ENCODE results near the gene PARN. TPM values are rescaled to one million over a fixed set of nuclear protein-coding genes. Genes with fewer than 3 reads are reported as not detected.
A peak's percentile ranks its signal among the peaks of the same experiment; 100 is the strongest.

PARN gene
- total and polyA plus RNA-seq, 2 of the 8 experiments (the other 6 are each of a cell fraction or from before 2014, with no cell fraction given): 24.5 to 44.6 TPM

- H4K91ac ChIP-seq (replicated peaks; ENCODE audit: insufficient read length, low read length): no peak overlapping the region
- H2BK12ac ChIP-seq (ENCODE audit: low read depth, low read length): no peak overlapping the region
- H3K18ac ChIP-seq (ENCODE audit: extremely low read depth, low read length): peak overlapping the region; percentile 81; the same call in 1 of the 2 replicates
- no peak overlapping the region; a peak in 1 of 4 replicates for H3K4me2 ChIP-seq (ENCODE audit: insufficient read depth in 1 of 2, low read depth in 2 of 2, low read length in 2 of 2)
- no peaks in the 10 kb centered on the region for H3K9me3 ChIP-seq (ENCODE audit: insufficient read depth in 2 of 2, low read depth in 1 of 2, low read length in 1 of 2)
- POLR2A ChIA-PET (ENCODE audit: partially characterized antibody): no interaction called here
- H3K4me3 ChIP-seq (ENCODE audit: extremely low read depth in 1 of 4, insufficient read depth in 2 of 4, low read depth in 3 of 4, low read length in 4 of 4): no peak overlapping the region
- H3K79me1 ChIP-seq (ENCODE audit: low read depth, low read length): no peaks in the 10 kb centered on the region; the same call in 1 of the 2 replicates
- FAIRE-seq (no peak), DNase-seq (ENCODE audit: low read depth in 1 of 2, low spot score in 2 of 2) (no peak)
- peaks cover 0 to 4% of the 10 kb centered on the region in 2 experiments; a peak in 1 of 4 replicates for H3K79me2 ChIP-seq (ENCODE audit: control insufficient read depth in 1 of 2, insufficient read depth in 2 of 2, low read length in 2 of 2)
- H3K9ac ChIP-seq (replicated peaks in 1 of 4; ENCODE audit: extremely low read depth in 1 of 4, low read depth in 3 of 4, low read length in 3 of 4): no peak overlapping the region
- no peak overlapping the region for H3K14ac ChIP-seq (ENCODE audit: insufficient read length)
- no peak overlapping the region for H3K23ac ChIP-seq (ENCODE audit: insufficient read length)
- no peak overlapping the region for H3K56ac ChIP-seq (replicated peaks; ENCODE audit: insufficient read length, low read depth, low read length)
- H2AFZ ChIP-seq (ENCODE audit: low read length): no peak overlapping the region
- no peaks in the 10 kb centered on the region for H3K27me3 ChIP-seq (replicated peaks in 1 of 4; ENCODE audit: control insufficient read depth in 3 of 4, extremely low read depth in 1 of 4, insufficient read depth in 3 of 4, low read length in 3 of 4)
- H2BK20ac ChIP-seq (ENCODE audit: low read length): no peak overlapping the region
- peaks cover 8 to 34% (median 24%) of the 10 kb centered on the region in 4 experiments for H3K4me1 ChIP-seq (replicated peaks in 1 of 4; ENCODE audit: control insufficient read depth in 3 of 4, insufficient read depth in 4 of 4, low read length in 3 of 4)
- H4K20me1 ChIP-seq (replicated peaks in 1 of 2; ENCODE audit: control insufficient read depth in 1 of 2, insufficient read depth in 2 of 2, low read length in 2 of 2): peaks cover 0 to 1% of the 10 kb centered on the region in 2 experiments
- H3K4ac ChIP-seq (replicated peaks; ENCODE audit: insufficient read length, low read depth, low read length): no peak overlapping the region
- H2BK15ac ChIP-seq (ENCODE audit: low read length): peak overlapping the region; percentile 9; the same call in 1 of the 2 replicates
- CTCF ChIA-PET (ENCODE audit: partially characterized antibody): no interaction called here
- WGBS, 2 experiments (ENCODE audit: extremely low coverage in 1 of 2, insufficient coverage in 1 of 2, insufficient read length in 1 of 2, insufficient replicate concordance in 2 of 2, low coverage in 1 of 2, low lambda C conversion rate in 2 of 2, missing lambda C conversion rate in 1 of 2): 85% methylated on average over 5 of the region's 5 CpGs; no CpG with 5 or more reads in 1 of the 2 experiments
- H2BK5ac ChIP-seq (ENCODE audit: low read depth, low read length): no peak overlapping the region
- H2BK120ac ChIP-seq (replicated peaks; ENCODE audit: low read depth, low read length): no peak overlapping the region
- H4K5ac ChIP-seq (ENCODE audit: insufficient read length, low read depth, low read length): no peak overlapping the region
- H4K8ac ChIP-seq (ENCODE audit: extremely low read depth, insufficient read depth, low read length): no peak overlapping the region
- H3K36me3 ChIP-seq (ENCODE audit: control insufficient read depth in 2 of 4, insufficient read depth in 4 of 4, low read length in 3 of 4): no peaks in the 10 kb centered on the region
- no peak overlapping the region for H3K27ac ChIP-seq (ENCODE audit: low read depth, low read length)
- no peaks in the 10 kb centered on the region for H3K23me2 ChIP-seq (ENCODE audit: low read depth, low read length)
- H2AK5ac ChIP-seq (ENCODE audit: low read depth, low read length): no peak overlapping the region
- TF ChIP-seq CBX5 (IDR thresholded peaks at IDR 0.05; ENCODE audit: low read depth, low read length) (no peak), HDAC2 (IDR thresholded peaks at IDR 0.05; ENCODE audit: borderline replicate concordance in 1 of 2, low read depth in 2 of 2, low read length in 2 of 2) (no peak), SUZ12 (IDR thresholded peaks at IDR 0.05; ENCODE audit: low read length) (no peak), POLR2A (IDR thresholded peaks at IDR 0.05; ENCODE audit: control extremely low read depth in 1 of 2, low read depth in 2 of 2, low read length in 2 of 2) (no peak), POLR2AphosphoS5 (IDR thresholded peaks at IDR 0.05; ENCODE audit: low read depth, low read length) (no peak), RAD21 (IDR thresholded peaks at IDR 0.05 in 1 of 2, conservative IDR thresholded peaks at IDR 0.05 in 1 of 2; ENCODE audit: low read depth in 2 of 2, low read length in 2 of 2) (no peak), BCL11A (IDR thresholded peaks at IDR 0.05; ENCODE audit: low read depth in 2 of 2, low read length in 2 of 2) (no peak), BACH1 (IDR thresholded peaks at IDR 0.05; ENCODE audit: low read length) (no peak), MAX (IDR thresholded peaks at IDR 0.05) (no peak), JUND (IDR thresholded peaks at IDR 0.05; ENCODE audit: low read length) (no peak), NANOG (IDR thresholded peaks at IDR 0.05; ENCODE audit: insufficient read depth, low read depth, low read length, poor library complexity, severe bottlenecking) (no peak)
- TF ChIP-seq, protein P1, sequence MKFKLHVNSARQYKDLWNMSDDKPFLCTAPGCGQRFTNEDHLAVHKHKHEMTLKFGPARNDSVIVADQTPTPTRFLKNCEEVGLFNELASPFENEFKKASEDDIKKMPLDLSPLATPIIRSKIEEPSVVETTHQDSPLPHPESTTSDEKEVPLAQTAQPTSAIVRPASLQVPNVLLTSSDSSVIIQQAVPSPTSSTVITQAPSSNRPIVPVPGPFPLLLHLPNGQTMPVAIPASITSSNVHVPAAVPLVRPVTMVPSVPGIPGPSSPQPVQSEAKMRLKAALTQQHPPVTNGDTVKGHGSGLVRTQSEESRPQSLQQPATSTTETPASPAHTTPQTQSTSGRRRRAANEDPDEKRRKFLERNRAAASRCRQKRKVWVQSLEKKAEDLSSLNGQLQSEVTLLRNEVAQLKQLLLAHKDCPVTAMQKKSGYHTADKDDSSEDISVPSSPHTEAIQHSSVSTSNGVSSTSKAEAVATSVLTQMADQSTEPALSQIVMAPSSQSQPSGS (IDR thresholded peaks at IDR 0.05; ENCODE audit: low read length): no peak
Measured at GRCh38 chr16:14525596-14525995, 104.5 kb downstream of the PARN start.
